ENCODE results near the gene R3HDM4.

The R3HDM4 gene

GRCh38 chr19:924553-925086 is 11.6 kb upstream of the R3HDM4 start:
- no peaks in the 10 kb centered on the region for H3K36me3 ChIP-seq (ENCODE audit: control insufficient read depth, insufficient read depth, low read length)
- peaks cover 29% of the 10 kb centered on the region for H3K4me1 ChIP-seq (ENCODE audit: control insufficient read depth, insufficient read depth, low read length, poor library complexity, severe bottlenecking)
- H3K27ac ChIP-seq (ENCODE audit: insufficient read depth, low read length, poor library complexity, severe bottlenecking), result no peak overlapping the region
- no peaks in the 10 kb centered on the region for H3K9me3 ChIP-seq (ENCODE audit: control insufficient read depth, low read length)
- H3K4me3 ChIP-seq (ENCODE audit: insufficient read depth, low read depth, low read length, poor library complexity, severe bottlenecking), result peak overlapping the region; percentile 83
- no peak for DNase-seq
- no peaks in the 10 kb centered on the region for H3K27me3 ChIP-seq (replicated peaks; ENCODE audit: control insufficient read depth, insufficient read depth, low read length, poor library complexity, severe bottlenecking)

DNA sequence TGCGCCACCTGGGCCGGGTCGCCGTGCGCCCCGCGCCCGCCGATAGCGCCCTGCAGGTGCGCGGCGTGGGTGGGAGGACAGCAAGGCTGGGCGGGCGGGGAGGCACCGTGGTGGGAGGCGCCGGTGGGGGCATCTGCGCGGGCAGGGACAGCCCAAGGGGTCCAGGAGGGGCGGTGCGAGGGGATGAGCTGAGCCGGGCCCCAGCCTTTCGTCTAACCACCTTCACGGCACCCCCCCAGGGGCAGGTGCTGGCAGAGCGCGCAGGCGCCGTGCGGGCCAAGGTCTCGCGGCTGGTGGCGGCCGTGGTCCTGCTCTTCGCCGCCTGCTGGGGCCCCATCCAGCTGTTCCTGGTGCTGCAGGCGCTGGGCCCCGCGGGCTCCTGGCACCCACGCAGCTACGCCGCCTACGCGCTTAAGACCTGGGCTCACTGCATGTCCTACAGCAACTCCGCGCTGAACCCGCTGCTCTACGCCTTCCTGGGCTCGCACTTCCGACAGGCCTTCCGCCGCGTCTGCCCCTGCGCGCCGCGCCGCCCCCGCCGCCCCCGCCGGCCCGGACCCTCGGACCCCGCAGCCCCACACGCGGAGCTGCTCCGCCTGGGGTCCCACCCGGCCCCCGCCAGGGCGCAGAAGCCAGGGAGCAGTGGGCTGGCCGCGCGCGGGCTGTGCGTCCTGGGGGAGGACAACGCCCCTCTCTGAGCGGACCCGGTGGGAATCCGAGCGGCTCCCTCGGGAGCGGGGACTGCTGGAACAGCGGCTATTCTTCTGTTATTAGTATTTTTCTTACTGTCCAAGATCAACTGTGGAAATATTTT is 7.2 kb upstream of the R3HDM4 start:
- H3K9me3 ChIP-seq (ENCODE audit: control insufficient read depth, low read length), result no peaks in the 10 kb centered on the region
- H3K36me3 ChIP-seq (ENCODE audit: control insufficient read depth, insufficient read depth, low read length), result no peaks in the 10 kb centered on the region
- peaks cover 17% of the 10 kb centered on the region for H3K27me3 ChIP-seq (replicated peaks; ENCODE audit: control insufficient read depth, insufficient read depth, low read length, poor library complexity, severe bottlenecking)
- peak; percentile 45 to 61 (median 56) for DNase-seq
- peak overlapping the region; percentile 47 for H3K27ac ChIP-seq (ENCODE audit: insufficient read depth, low read length, poor library complexity, severe bottlenecking)
- peak overlapping the region; percentile 45 for H3K4me3 ChIP-seq (ENCODE audit: insufficient read depth, low read depth, low read length, poor library complexity, severe bottlenecking)
- H3K4me1 ChIP-seq (ENCODE audit: control insufficient read depth, insufficient read depth, low read length, poor library complexity, severe bottlenecking), result peaks cover 47% of the 10 kb centered on the region

GRCh38 chr19:919199-920050 is 6.4 kb upstream of the R3HDM4 start:
- Histone ChIP-seq H3K4me3 (ENCODE audit: insufficient read depth, low read depth, low read length, poor library complexity, severe bottlenecking) (peak overlapping the region; percentile 45), H3K27ac (ENCODE audit: insufficient read depth, low read length, poor library complexity, severe bottlenecking) (peak overlapping the region; percentile 47), H3K36me3 (ENCODE audit: control insufficient read depth, insufficient read depth, low read length) (no peaks in the 10 kb centered on the region), H3K4me1 (ENCODE audit: control insufficient read depth, insufficient read depth, low read length, poor library complexity, severe bottlenecking) (peaks cover 41% of the 10 kb centered on the region), H3K9me3 (ENCODE audit: control insufficient read depth, low read length) (no peaks in the 10 kb centered on the region), H3K27me3 (replicated peaks; ENCODE audit: control insufficient read depth, insufficient read depth, low read length, poor library complexity, severe bottlenecking) (peaks cover 17% of the 10 kb centered on the region)
- DNase-seq, result no peak

DNA sequence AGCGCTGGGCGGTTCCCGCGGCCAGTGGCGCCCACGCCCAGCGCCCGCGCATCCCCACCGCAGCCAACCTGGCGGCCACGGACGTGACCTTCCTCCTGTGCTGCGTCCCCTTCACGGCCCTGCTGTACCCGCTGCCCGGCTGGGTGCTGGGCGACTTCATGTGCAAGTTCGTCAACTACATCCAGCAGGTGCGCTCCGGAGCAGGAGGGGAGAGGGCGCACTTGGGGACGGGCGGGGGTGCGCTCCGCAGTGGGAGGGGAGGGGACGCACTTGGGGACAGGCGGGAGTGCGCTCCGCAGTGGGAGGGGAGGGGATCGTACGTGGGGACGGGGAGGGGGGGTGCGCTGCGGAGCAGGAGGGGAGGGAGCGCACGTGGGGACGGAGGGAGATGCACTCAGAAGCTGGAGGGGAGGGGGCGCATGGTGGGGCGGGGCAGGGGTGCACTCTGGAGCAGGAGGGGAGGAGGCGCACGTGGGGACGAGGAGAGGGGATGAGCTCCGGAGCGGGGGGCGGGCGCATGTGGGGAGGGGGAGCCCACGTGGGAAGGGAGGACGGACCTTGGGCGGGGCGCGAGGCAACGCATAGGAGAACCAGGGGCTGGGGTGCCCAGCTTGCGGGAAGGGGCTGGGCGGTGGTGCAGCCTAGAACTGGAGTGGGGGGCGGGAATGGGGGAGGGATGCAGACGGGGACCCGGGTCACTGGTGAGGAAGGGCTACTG is 5.6 kb upstream of the R3HDM4 start:
- H3K36me3 ChIP-seq (ENCODE audit: control insufficient read depth, insufficient read depth, low read length), result no peaks in the 10 kb centered on the region
- peak overlapping the region; percentile 58 for H3K4me3 ChIP-seq (ENCODE audit: insufficient read depth, low read depth, low read length, poor library complexity, severe bottlenecking)
- H3K4me1 ChIP-seq (ENCODE audit: control insufficient read depth, insufficient read depth, low read length, poor library complexity, severe bottlenecking), result peaks cover 44% of the 10 kb centered on the region
- DNase-seq, result no peak
- no peaks in the 10 kb centered on the region for H3K9me3 ChIP-seq (ENCODE audit: control insufficient read depth, low read length)
- H3K27me3 ChIP-seq (replicated peaks; ENCODE audit: control insufficient read depth, insufficient read depth, low read length, poor library complexity, severe bottlenecking), result peaks cover 17% of the 10 kb centered on the region
- peak overlapping the region; percentile 21 for H3K27ac ChIP-seq (ENCODE audit: insufficient read depth, low read length, poor library complexity, severe bottlenecking)

DNA sequence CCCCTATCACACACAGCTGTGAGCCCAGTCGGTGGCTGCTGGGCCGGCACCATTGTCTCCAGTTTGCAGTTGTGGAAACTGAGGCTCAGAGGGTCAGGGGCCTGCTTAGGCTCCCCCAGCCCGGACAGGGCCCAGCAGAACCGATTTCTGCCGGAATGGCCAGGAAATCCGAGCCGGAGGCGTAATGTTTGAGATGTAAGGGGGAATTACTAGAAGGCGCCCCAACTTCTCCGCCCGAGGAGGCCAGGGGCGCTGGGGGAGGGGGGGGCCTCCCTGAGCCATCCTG is 5.1 kb upstream of the R3HDM4 start:
- Histone ChIP-seq H3K4me3 (ENCODE audit: insufficient read depth, low read depth, low read length, poor library complexity, severe bottlenecking) (peak overlapping the region; percentile 58), H3K27ac (ENCODE audit: insufficient read depth, low read length, poor library complexity, severe bottlenecking) (no peak overlapping the region), H3K36me3 (ENCODE audit: control insufficient read depth, insufficient read depth, low read length) (no peaks in the 10 kb centered on the region), H3K9me3 (ENCODE audit: control insufficient read depth, low read length) (no peaks in the 10 kb centered on the region), H3K27me3 (replicated peaks; ENCODE audit: control insufficient read depth, insufficient read depth, low read length, poor library complexity, severe bottlenecking) (peaks cover 17% of the 10 kb centered on the region), H3K4me1 (ENCODE audit: control insufficient read depth, insufficient read depth, low read length, poor library complexity, severe bottlenecking) (peaks cover 47% of the 10 kb centered on the region)
- no peak for DNase-seq

DNA sequence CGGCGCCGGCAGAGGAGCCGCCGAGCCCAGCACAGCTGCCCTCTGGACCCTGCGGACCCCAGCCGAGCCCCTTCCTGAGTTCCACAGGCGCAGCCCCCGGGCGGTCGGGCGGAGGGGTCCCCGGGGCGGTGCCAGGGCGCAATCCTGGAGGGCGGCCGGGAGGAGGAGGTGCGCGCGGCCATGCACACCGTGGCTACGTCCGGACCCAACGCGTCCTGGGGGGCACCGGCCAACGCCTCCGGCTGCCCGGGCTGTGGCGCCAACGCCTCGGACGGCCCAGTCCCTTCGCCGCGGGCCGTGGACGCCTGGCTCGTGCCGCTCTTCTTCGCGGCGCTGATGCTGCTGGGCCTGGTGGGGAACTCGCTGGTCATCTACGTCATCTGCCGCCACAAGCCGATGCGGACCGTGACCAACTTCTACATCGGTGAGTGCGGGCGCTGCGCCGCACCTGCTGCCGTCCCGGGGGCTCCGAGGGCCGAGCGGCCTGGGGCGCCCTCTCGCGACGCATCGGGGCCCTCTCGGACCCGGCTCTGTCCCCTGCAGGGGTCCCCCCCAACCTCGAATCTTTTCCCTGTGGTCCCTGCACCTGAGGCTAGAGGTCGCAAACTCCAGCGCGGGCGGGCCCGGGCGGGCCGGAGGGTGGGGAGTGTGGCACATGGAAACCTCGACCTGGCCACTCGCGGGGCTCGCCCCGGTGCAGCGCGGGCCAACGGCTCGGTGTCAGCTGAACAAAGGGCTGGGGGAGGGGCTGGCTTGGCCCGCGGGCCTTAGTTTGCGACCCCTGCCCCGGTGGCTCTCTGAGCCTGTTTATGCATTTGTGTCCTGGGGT is 4.5 kb upstream of the R3HDM4 start, which contains the start of gene KISS1R:
Gene KISS1R, plus strand, starts transcription at position 11 of the 829 bp plus-strand sequence. Its CDS starts 170 bp downstream, at position 181.
- peak within 1 kb of the TSS; percentile 58 for H3K4me3 ChIP-seq (ENCODE audit: insufficient read depth, low read depth, low read length, poor library complexity, severe bottlenecking)

GRCh38 chr19:916645-917322 is 3.8 kb upstream of the R3HDM4 start:
- H3K36me3 ChIP-seq (ENCODE audit: control insufficient read depth, insufficient read depth, low read length), result no peaks in the 10 kb centered on the region
- peaks cover 45% of the 10 kb centered on the region for H3K4me1 ChIP-seq (ENCODE audit: control insufficient read depth, insufficient read depth, low read length, poor library complexity, severe bottlenecking)
- no peaks in the 10 kb centered on the region for H3K9me3 ChIP-seq (ENCODE audit: control insufficient read depth, low read length)
- peaks cover 17% of the 10 kb centered on the region for H3K27me3 ChIP-seq (replicated peaks; ENCODE audit: control insufficient read depth, insufficient read depth, low read length, poor library complexity, severe bottlenecking)
- peak overlapping the region; percentile 58 for H3K4me3 ChIP-seq (ENCODE audit: insufficient read depth, low read depth, low read length, poor library complexity, severe bottlenecking)
- DNase-seq, result no peak
- no peak overlapping the region for H3K27ac ChIP-seq (ENCODE audit: insufficient read depth, low read length, poor library complexity, severe bottlenecking)

More for the DNA sequence above, 4.5 kb upstream of the R3HDM4 start, which contains the start of gene KISS1R:
- no peak for DNase-seq
- Histone ChIP-seq H3K36me3 (ENCODE audit: control insufficient read depth, insufficient read depth, low read length) (no peaks in the 10 kb centered on the region), H3K27ac (ENCODE audit: insufficient read depth, low read length, poor library complexity, severe bottlenecking) (no peak within 1 kb of the TSS), H3K27me3 (replicated peaks; ENCODE audit: control insufficient read depth, insufficient read depth, low read length, poor library complexity, severe bottlenecking) (peaks cover 17% of the 10 kb centered on the region), H3K9me3 (ENCODE audit: control insufficient read depth, low read length) (no peaks in the 10 kb centered on the region), H3K4me1 (ENCODE audit: control insufficient read depth, insufficient read depth, low read length, poor library complexity, severe bottlenecking) (peaks cover 47% of the 10 kb centered on the region)

GRCh38 chr19:912181-913079 is 589 bp downstream of the R3HDM4 start:
- Histone ChIP-seq H3K27ac (ENCODE audit: insufficient read depth, low read length, poor library complexity, severe bottlenecking) (peak overlapping the region; percentile 97), H3K4me3 (ENCODE audit: insufficient read depth, low read depth, low read length, poor library complexity, severe bottlenecking) (peak overlapping the region; percentile 72), H3K4me1 (ENCODE audit: control insufficient read depth, insufficient read depth, low read length, poor library complexity, severe bottlenecking) (peaks cover 52% of the 10 kb centered on the region), H3K36me3 (ENCODE audit: control insufficient read depth, insufficient read depth, low read length) (peaks cover 3% of the 10 kb centered on the region), H3K27me3 (replicated peaks; ENCODE audit: control insufficient read depth, insufficient read depth, low read length, poor library complexity, severe bottlenecking) (peaks cover 7% of the 10 kb centered on the region), H3K9me3 (ENCODE audit: control insufficient read depth, low read length) (no peaks in the 10 kb centered on the region)
- peak in 1 of 3 donors; percentile 39 for DNase-seq
